Spleen (tissue), 13 donors: ENCODE measurements around the gene OGDHL. TPM values are rescaled to one million over a fixed set of nuclear protein-coding genes. Genes with fewer than 3 reads are reported as not detected.
A peak's percentile ranks its signal among the peaks of the same experiment; 100 is the strongest.

Experiments used
- DNase-seq: peaks from one replicate; pipeline ENCODE4 v3.0.0-alpha.2; 2020
- H3K27ac ChIP-seq, 8 donors: fragments of 200-600 bp; sonication (generic) in 7 of 8; 1 replicate in 4 of 8; 2 replicates in 4 of 8; pipeline versions ENCODE4 v1.5.0 to v1.8.0; 2016 to 2021; ENCODE audit warnings: inconsistent platforms in 4 of 8, mild to moderate bottlenecking in 4 of 8, moderate library complexity in 1 of 8
- H3K27me3 ChIP-seq, 7 donors: fragments of 200-600 bp; sonication (generic) in 6 of 7; replicated peaks in 1 of 7; 1 replicate in 4 of 7; 2 replicates in 3 of 7; pipeline versions ENCODE4 v1.5.0 to v1.8.0; 2016 to 2021; ENCODE audit warnings: inconsistent platforms in 3 of 7, mild to moderate bottlenecking in 1 of 7
- H3K36me3 ChIP-seq, 6 donors: fragments of 200-600 bp; sonication (generic) in 5 of 6; 1 replicate in 4 of 6; 2 replicates in 2 of 6; pipeline versions ENCODE4 v1.5.0 to v1.8.0; 2016 to 2021; ENCODE audit warnings: inconsistent platforms in 2 of 6
- H3K4me1 ChIP-seq, 6 donors: fragments of 200-600 bp; sonication (generic) in 5 of 6; 1 replicate in 3 of 6; 2 replicates in 3 of 6; pipeline versions ENCODE4 v1.5.0 to v1.8.0; 2016 to 2021; ENCODE audit warnings: inconsistent platforms in 3 of 6
- H3K4me3 ChIP-seq, 8 donors: fragments of 200-600 bp; sonication (generic) in 7 of 8; 1 replicate in 4 of 8; 2 replicates in 4 of 8; pipeline versions ENCODE4 v1.5.0 to v1.8.0; 2016 to 2021; ENCODE audit warnings: inconsistent platforms in 4 of 8, mild to moderate bottlenecking in 4 of 8, moderate library complexity in 2 of 8
- H3K9me3 ChIP-seq, 8 donors: fragments of 200-600 bp; sonication (generic) in 7 of 8; 1 replicate in 4 of 8; 2 replicates in 4 of 8; pipeline versions ENCODE4 v1.5.0 to v1.8.0; 2016 to 2021; ENCODE audit warnings: inconsistent platforms in 4 of 8
- CTCF ChIP-seq, 11 experiments: fragments of 200-600 bp in 7 of 11; fragments of 450-650 bp in 4 of 11; sonication (generic) in 4 of 11; IDR thresholded peaks in 8 of 11; conservative IDR thresholded peaks in 3 of 11; 1 replicate in 7 of 11; 2 replicates in 4 of 11; pipeline versions ENCODE4 v1.4.0 to v1.8.0; 2016 to 2021; ENCODE audit warnings: antibody characterized with exemption in 11 of 11, inconsistent platforms in 4 of 11, mild to moderate bottlenecking in 1 of 11
- POLR2A ChIP-seq, 3 donors: fragments of 450-650 bp; IDR thresholded peaks; one replicate each; pipeline ENCODE4 v1.5.1; 2017; ENCODE audit warnings: antibody characterized with exemption in 3 of 3, mild to moderate bottlenecking in 1 of 3
- POLR2AphosphoS5 ChIP-seq, 3 donors: sonication (generic); formaldehyde crosslinking; IDR thresholded peaks; one replicate each; pipeline ENCODE4 v1.5.1; 2017; ENCODE audit warnings: antibody characterized with exemption in 3 of 3
- WGBS, 5 donors: extraction: QIAGEN DNeasy Blood & Tissue Kit in 3 of 5; methylation state at CpG; one replicate each; pipeline versions ENCODE4 v1.1.5 to v1.1.7; 2013 to 2018; 5-methylcytosine and 5-hydroxymethylcytosine counted together
- intact Hi-C: fragments of 100-400 bp; cut with DNase I; formaldehyde crosslinking; loops from one replicate; pipeline ENCODE4 v1.15.0; 2023; ENCODE audit warnings: low total_unique reads
- long read RNA-seq, 2 donors: transcript quantifications; one replicate each; lab custom pipeline, GENCODE V29; 2026
- polyA plus RNA-seq, 3 donors: library from polyadenylated mRNA; stranded (reverse); fragments of 200-250 nt; gene quantifications; one replicate each; pipeline ENCODE4 v1.2.1, GENCODE V29; 2013
- total RNA-seq, 7 donors: library from RNA; depleted of rRNA in 3 of 7; stranded (reverse); fragments of >200 nt in 3 of 7; fragmentation: NEBNext Ultra II Directional in 4 of 7; extraction: Animal tissue kit (Norgen Biotek cat#: 25700) in 4 of 7; gene quantifications; one replicate each; pipeline versions ENCODE4 v1.1.0 to v1.2.1, GENCODE V29; 2016 to 2021
- donor health status: healthy with polysubstance abuse.
- donor health status: DM: no; HTN: no; CAD: no; lungs with moderate emphysema.
- donor health status: DM: no; HTN: no; CAD: no.
- donor health status: Bipolar disorder and iron deficiency.
- donor health status: healthy.
- donor health status: DM: no; HTN: no; CAD: no.
- donor health status: DM: yes; HTN: yes; CAD: no.

The OGDHL gene
- total RNA-seq (1 to 10 TPM in 1 of 7 donors, under 1 TPM in 4, not detected in 2; 0.09 to 1.6 (median 0.19) TPM), polyA plus RNA-seq (under 1 TPM; 0.11 to 0.45 (median 0.20) TPM)
- long read RNA-seq, donor 1: 0 reads
- long read RNA-seq, donor 2, partial matches to known transcripts: 0 of 2 reads
- long read RNA-seq, donor 2, other reads (novel, unspliced or antisense): 0 of 2 reads

DNA sequence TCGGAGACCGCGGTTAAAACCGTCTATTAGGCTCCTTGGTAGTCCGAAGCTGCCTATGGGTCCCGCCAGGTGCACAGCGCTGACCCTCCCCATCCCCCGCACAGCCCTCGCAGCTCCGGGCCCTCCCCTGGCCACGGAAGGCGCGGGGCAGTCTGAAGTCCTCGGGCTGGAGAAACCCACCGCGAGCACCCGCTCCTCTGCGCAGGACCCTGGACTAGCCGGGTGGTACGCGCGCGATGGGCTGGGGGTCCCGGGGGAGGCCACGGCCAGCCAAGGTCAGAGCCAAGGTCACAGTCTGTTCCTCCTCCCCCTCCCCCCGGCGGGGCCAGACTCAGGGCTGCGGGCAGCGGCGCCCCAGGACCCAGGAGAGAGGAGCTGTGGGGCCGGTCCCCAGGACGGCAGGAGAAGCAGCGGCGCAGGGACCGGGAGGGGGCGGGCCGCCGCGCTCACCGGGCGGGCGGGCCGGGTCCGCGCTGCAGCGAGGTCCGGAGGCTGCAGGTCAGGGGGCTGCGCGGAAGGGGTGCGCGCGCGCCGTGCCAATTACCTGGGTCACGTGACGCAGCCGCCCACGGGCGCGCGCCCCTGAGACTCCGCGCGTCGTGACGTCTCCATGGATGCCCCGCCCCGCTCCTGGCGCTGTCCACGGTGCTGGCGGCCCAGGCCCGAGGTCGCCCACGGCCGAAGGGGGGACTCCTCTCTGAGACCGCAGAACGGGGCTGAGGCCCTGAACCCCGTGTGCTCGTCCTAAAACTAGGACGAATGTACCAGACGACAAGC lies at the start of gene OGDHL:
OGDHL (minus strand) TSS at position 535 of the 777 bp plus-strand sequence. CDS start 3,731 bp downstream, outside the sequence.
- Histone ChIP-seq H3K27ac (no peak within 1 kb of the TSS), H3K4me3 (peak within 1 kb of the TSS; percentile 40 to 74 (median 52)), H3K27me3 (peaks cover 0 to 92% (median 38%) of the 10 kb centered on the region in 7 donors), H3K4me1 (peaks cover 3 to 15% (median 12%) of the 10 kb centered on the region in 6 donors), H3K36me3 (no peaks in the 10 kb centered on the region), H3K9me3 (peaks cover 0 to 9% (median 7%) of the 10 kb centered on the region in 8 donors)
- WGBS, 5 donors: 0 to 4% (median 2%) methylated on average over 32 to 81 of the region's 81 CpGs
- TF ChIP-seq CTCF (IDR thresholded peaks at IDR 0.05 in 8 of 11, conservative IDR thresholded peaks at IDR 0.05 in 3 of 11) (peak in 1 of 11 experiments; percentile 9), POLR2A (IDR thresholded peaks at IDR 0.05) (no peak), POLR2AphosphoS5 (IDR thresholded peaks at IDR 0.05) (peak in 1 of 3 donors; percentile 32)
- intact Hi-C loops: no loop called here
- DNase-seq: peak; percentile 81

DNA sequence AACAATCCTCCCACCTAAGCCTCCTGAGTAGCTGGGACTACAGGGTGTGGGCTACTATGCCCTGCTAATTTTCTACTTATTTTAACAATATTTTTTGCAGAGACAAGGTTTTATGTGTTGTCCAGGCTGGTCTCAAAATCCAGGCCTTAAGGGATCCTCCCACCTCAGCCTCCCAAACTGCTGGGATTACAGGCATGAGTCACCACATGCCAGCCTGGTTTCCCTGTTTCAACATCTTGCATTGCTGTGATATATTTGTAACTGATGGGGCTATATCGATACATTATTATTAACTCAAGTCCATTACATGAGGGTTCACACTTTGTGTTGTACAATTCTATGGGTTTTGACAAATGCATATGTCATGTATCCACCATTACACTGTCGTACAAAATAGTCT lies 41.9 kb upstream of the OGDHL start:
- no peak overlapping the region for H3K4me3 ChIP-seq
- 94 to 99% (median 97%) methylated on average over 2 of the region's 2 CpGs for WGBS, 5 donors
- H3K36me3 ChIP-seq: no peaks in the 10 kb centered on the region
- TF ChIP-seq POLR2A (IDR thresholded peaks at IDR 0.05) (no peak), CTCF (IDR thresholded peaks at IDR 0.05 in 8 of 11, conservative IDR thresholded peaks at IDR 0.05 in 3 of 11) (no peak), POLR2AphosphoS5 (IDR thresholded peaks at IDR 0.05) (no peak)
- no peak for DNase-seq
- H3K4me1 ChIP-seq: peaks cover 0 to 9% (median 0%) of the 10 kb centered on the region in 6 donors
- H3K27me3 ChIP-seq: peaks cover 0 to 53% (median 5%) of the 10 kb centered on the region in 7 donors
- peaks cover 0 to 22% (median 15%) of the 10 kb centered on the region in 8 donors for H3K9me3 ChIP-seq
- intact Hi-C loops: no loop called here
- H3K27ac ChIP-seq: no peak overlapping the region

DNA sequence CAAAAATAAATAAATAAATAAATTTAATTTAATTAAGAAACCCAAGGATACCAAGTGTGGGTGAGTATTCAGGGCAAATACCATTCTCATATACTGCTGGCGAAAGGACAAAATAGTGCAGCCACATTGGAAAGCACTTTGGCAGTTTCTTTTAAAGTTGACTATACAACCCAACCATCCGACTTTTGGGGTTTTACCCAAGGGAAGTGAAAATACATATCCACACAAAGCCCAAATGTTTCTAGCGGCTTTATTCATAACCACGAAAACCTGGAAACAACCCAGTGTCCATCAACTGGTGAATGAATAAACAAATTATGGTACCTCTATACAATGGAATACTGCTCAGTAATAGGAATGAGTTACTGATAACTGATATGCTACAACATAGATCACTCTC lies 36.2 kb upstream of the OGDHL start:
- Histone ChIP-seq H3K27me3 (peaks cover 0 to 57% (median 9%) of the 10 kb centered on the region in 7 donors), H3K9me3 (no peaks in the 10 kb centered on the region), H3K4me3 (no peak overlapping the region), H3K4me1 (peaks cover 0 to 9% (median 0%) of the 10 kb centered on the region in 6 donors), H3K36me3 (no peaks in the 10 kb centered on the region), H3K27ac (no peak overlapping the region)
- WGBS, 5 donors: 70 to 91% (median 79%) methylated on average over 4 of the region's 4 CpGs
- TF ChIP-seq POLR2A (IDR thresholded peaks at IDR 0.05) (no peak), POLR2AphosphoS5 (IDR thresholded peaks at IDR 0.05) (no peak), CTCF (IDR thresholded peaks at IDR 0.05 in 8 of 11, conservative IDR thresholded peaks at IDR 0.05 in 3 of 11) (no peak)
- no peak for DNase-seq
- intact Hi-C loops: no loop called here

DNA sequence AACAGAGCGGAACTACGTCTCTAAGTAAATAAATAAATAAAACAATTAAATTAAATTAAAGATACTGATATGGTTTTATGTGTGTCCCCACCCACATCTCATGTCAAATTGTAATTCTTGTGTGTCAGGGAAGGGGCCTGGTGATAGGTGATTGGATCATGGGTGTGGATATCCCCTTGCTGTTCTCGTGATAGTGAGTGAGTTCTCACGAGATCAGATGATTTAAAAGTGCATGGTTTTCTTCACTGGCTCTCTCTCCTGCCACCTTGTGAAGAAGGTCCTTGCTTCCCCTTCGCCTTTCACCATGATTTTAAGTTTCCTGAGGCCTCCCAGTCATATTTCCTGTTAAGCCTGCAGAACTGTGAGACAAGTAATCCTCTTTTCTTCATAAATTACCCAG lies 29.0 kb upstream of the OGDHL start:
- WGBS, 5 donors: 70 to 86% (median 79%) methylated on average over 5 of the region's 5 CpGs
- Histone ChIP-seq H3K9me3 (no peaks in the 10 kb centered on the region), H3K27me3 (peaks cover 0 to 32% (median 0%) of the 10 kb centered on the region in 7 donors), H3K4me1 (no peaks in the 10 kb centered on the region), H3K27ac (no peak overlapping the region), H3K36me3 (no peaks in the 10 kb centered on the region), H3K4me3 (no peak overlapping the region)
- intact Hi-C loops: no loop called here
- DNase-seq: no peak
- TF ChIP-seq POLR2AphosphoS5 (IDR thresholded peaks at IDR 0.05) (no peak), CTCF (IDR thresholded peaks at IDR 0.05 in 8 of 11, conservative IDR thresholded peaks at IDR 0.05 in 3 of 11) (no peak), POLR2A (IDR thresholded peaks at IDR 0.05) (no peak)
